NT2/D1 (cell line): ENCODE results near the gene FAS.

Source experiments
- SUZ12 ChIP-seq: IDR thresholded peaks from 2 replicates; pipeline ENCODE4 v1.6.1; 2011; ENCODE audit not compliant: insufficient read length, insufficient read depth; ENCODE audit errors: extremely low read depth
- YY1 ChIP-seq: IDR thresholded peaks from 2 replicates; pipeline ENCODE4 v1.6.1; 2011; ENCODE audit not compliant: insufficient read length, insufficient read depth

GRCh38 chr10:89029181-89029580, 38.6 kb downstream of the FAS start:
- TF ChIP-seq SUZ12 (no peak), YY1 (no peak)
